PC-3 (cell line): ENCODE measurements around the gene FTO. TPM values are rescaled to one million over a fixed set of nuclear protein-coding genes. Genes with fewer than 3 reads are reported as not detected.

ENCODE experiments used
- ATAC-seq: fragments of 200-7000 bp; cut with Tn5 transposase; 2 replicates; pipeline ENCODE4 v1.9.1; 2020; ENCODE audit warnings: mild to moderate bottlenecking, moderate library complexity
- BruUV-seq: library from RNA; stranded (reverse); fragments of 400-500 nt; replicated peaks from 2 replicates; lab custom pipeline; 2021; lab: Mats Ljungman, UMichigan
- CTCF ChIA-PET: fragments of 300-600 bp; sonication (Branson Sonifier 250); formaldehyde crosslinking; loops from one replicate; lab custom pipeline; 2022; ENCODE audit warnings: antibody characterized with exemption; lab: Charles Lee
- POLR2A ChIA-PET: fragments of 300-600 bp; sonication (Branson Sonifier 250); formaldehyde crosslinking; loops from one replicate; lab custom pipeline; 2022; ENCODE audit warnings: antibody characterized with exemption; ENCODE audit not compliant: unreplicated experiment; lab: Charles Lee
- DNase-seq: peaks from one replicate; pipeline ENCODE4 v3.0.0-alpha.2; 2015
- H2AFZ ChIP-seq: fragments of 300-600 bp; sonication (generic); 2 replicates; pipeline ENCODE4 v1.6.0; 2016; ENCODE audit warnings: antibody characterized with exemption, low read length
- H3F3A ChIP-seq: fragments of 300-600 bp; sonication (generic); one replicate; pipeline ENCODE4 v1.6.0; 2017; ENCODE audit warnings: antibody characterized with exemption, low read length, control low read depth, mild to moderate bottlenecking; ENCODE audit not compliant: unreplicated experiment
- H3K27ac ChIP-seq: fragments of 300-600 bp; sonication (generic); 2 replicates; pipeline ENCODE4 v1.5.1; 2016; ENCODE audit warnings: mild to moderate bottlenecking, low read length
- H3K27me3 ChIP-seq: fragments of 300-600 bp; sonication (generic); 2 replicates; pipeline ENCODE4 v1.6.1; 2016; ENCODE audit warnings: low read length, mixed read lengths
- H3K36me3 ChIP-seq: fragments of 300-600 bp; sonication (generic); 2 replicates; pipeline ENCODE4 v1.6.1; 2016; ENCODE audit warnings: low read depth, mixed run types, low read length, mixed read lengths
- H3K4me1 ChIP-seq: fragments of 300-600 bp; sonication (generic); 2 replicates; pipeline ENCODE4 v1.5.1; 2016; ENCODE audit warnings: low read length; ENCODE audit not compliant: insufficient read depth
- H3K4me2 ChIP-seq: fragments of 300-600 bp; sonication (generic); 2 replicates; pipeline ENCODE4 v1.6.0; 2016; ENCODE audit warnings: low read length
- H3K4me3 ChIP-seq: fragments of 300-600 bp; sonication (generic); 2 replicates; pipeline ENCODE4 v1.5.1; 2016; ENCODE audit warnings: mild to moderate bottlenecking, low read length, mixed read lengths
- H3K79me2 ChIP-seq: fragments of 300-600 bp; sonication (generic); 2 replicates; pipeline ENCODE4 v1.6.1; 2017; ENCODE audit warnings: low read length, mixed read lengths
- H3K9ac ChIP-seq: fragments of 300-600 bp; sonication (generic); 2 replicates; pipeline ENCODE4 v1.6.0; 2016; ENCODE audit warnings: mild to moderate bottlenecking, low read length
- H3K9me2 ChIP-seq: fragments of 300-600 bp; sonication (generic); replicated peaks from 2 replicates; pipeline ENCODE4 v1.6.1; 2016; ENCODE audit warnings: mixed run types, low read length, mixed read lengths
- H3K9me3 ChIP-seq: fragments of 300-600 bp; sonication (generic); 2 replicates; pipeline ENCODE4 v1.6.1; 2016; ENCODE audit warnings: low read length, mixed read lengths
- H4K20me1 ChIP-seq: fragments of 300-600 bp; sonication (generic); 2 replicates; pipeline ENCODE4 v1.6.1; 2016; ENCODE audit warnings: low read length, mixed read lengths
- EZH2 ChIP-seq: fragments of 300-600 bp; sonication (generic); IDR thresholded peaks from one replicate; pipeline ENCODE4 v1.6.1; 2017; ENCODE audit warnings: antibody characterized with exemption, mild to moderate bottlenecking, low read length; ENCODE audit not compliant: unreplicated experiment
- EZH2phosphoT487 ChIP-seq: fragments of 300-600 bp; sonication (generic); IDR thresholded peaks from 2 replicates; pipeline ENCODE4 v1.6.1; 2018; ENCODE audit warnings: mild to moderate bottlenecking, antibody characterized with exemption, low read length, borderline replicate concordance
- intact Hi-C: fragments of 100-400 bp; cut with micrococcal nuclease; formaldehyde crosslinking; loops from 2 replicates; pipeline ENCODE4 v1.9.0; 2023
- total RNA-seq: library from RNA; depleted of rRNA; stranded (reverse); fragments of >200 nt; gene quantifications from 2 replicates; pipeline ENCODE4 v1.2.3, GENCODE V29; 2014
- TF ChIP-seq, protein P1 (sequence below): fragments of 300-600 bp; sonication (generic); conservative IDR thresholded peaks from 2 replicates; pipeline ENCODE4 v1.5.1; 2017; ENCODE audit warnings: antibody characterized with exemption, low read depth, mild to moderate bottlenecking, low read length

Gene FTO
- total RNA-seq, 1 experiment from 2014 or later = 27.0 TPM

DNA sequence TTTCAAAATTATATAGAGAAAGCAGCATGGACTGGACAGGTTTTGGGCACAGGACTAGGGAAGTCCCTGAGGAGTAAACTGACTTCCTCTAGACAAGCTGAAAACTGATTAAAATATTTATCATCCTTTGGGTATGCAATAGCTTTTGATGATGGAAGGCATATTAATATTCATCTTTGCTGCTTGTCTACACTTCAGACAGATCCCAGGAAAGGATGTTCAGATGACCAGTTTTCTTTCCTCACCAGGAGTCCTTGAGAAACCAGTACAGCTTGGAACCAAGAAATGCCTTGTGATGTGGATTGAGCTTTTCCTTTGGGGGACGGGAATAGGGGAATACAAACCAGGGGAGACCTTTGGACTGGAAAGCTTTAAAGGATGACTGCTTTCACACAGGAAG, 195.5 kb downstream of the FTO start:
- H3K36me3 ChIP-seq = no peaks in the 10 kb centered on the region
- CTCF ChIA-PET = no interaction called here
- BruUV-seq = no TSS peak
- TF ChIP-seq, protein P1, sequence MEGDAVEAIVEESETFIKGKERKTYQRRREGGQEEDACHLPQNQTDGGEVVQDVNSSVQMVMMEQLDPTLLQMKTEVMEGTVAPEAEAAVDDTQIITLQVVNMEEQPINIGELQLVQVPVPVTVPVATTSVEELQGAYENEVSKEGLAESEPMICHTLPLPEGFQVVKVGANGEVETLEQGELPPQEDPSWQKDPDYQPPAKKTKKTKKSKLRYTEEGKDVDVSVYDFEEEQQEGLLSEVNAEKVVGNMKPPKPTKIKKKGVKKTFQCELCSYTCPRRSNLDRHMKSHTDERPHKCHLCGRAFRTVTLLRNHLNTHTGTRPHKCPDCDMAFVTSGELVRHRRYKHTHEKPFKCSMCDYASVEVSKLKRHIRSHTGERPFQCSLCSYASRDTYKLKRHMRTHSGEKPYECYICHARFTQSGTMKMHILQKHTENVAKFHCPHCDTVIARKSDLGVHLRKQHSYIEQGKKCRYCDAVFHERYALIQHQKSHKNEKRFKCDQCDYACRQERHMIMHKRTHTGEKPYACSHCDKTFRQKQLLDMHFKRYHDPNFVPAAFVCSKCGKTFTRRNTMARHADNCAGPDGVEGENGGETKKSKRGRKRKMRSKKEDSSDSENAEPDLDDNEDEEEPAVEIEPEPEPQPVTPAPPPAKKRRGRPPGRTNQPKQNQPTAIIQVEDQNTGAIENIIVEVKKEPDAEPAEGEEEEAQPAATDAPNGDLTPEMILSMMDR = no peak
- no peaks in the 10 kb centered on the region for H4K20me1 ChIP-seq
- peaks cover 4% of the 10 kb centered on the region for H3K4me1 ChIP-seq
- H3K9ac ChIP-seq = no peak overlapping the region
- no peaks in the 10 kb centered on the region for H3K9me2 ChIP-seq
- intact Hi-C loops = loop anchor here (10.0 kb wide), 1 partner anchor 185 kb away; no protein-coding TSS in a partner anchor
- H3F3A ChIP-seq = no peaks in the 10 kb centered on the region
- H3K9me3 ChIP-seq = no peaks in the 10 kb centered on the region
- H3K27ac ChIP-seq = no peak overlapping the region
- POLR2A ChIA-PET = no interaction called here
- no peak overlapping the region for H3K4me2 ChIP-seq
- DNase-seq (no peak), ATAC-seq (no peak)
- no peaks in the 10 kb centered on the region for H3K79me2 ChIP-seq
- H2AFZ ChIP-seq = no peak overlapping the region
- H3K27me3 ChIP-seq = no peaks in the 10 kb centered on the region
- no peak overlapping the region for H3K4me3 ChIP-seq

DNA sequence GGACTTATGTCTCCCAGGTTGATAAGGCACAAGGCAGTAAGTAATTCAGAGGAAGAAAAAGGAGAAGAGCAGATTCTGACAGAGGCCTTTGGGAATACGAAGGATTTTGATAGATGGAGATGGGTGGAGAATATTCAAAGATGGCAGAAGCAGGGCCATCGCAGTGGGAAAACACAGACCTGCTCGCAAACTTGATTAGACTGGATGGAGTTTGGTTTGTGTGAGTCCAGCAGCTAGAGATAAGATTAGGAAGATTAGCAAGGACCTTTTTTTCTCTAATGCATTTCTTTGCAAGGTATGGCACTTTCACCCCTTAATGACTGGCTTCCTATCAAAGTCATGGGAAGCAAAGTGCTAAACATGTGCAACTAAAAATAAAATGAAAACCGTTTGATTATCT, 196.7 kb downstream of the FTO start:
- intact Hi-C loops = no loop called here
- H3K79me2 ChIP-seq = no peaks in the 10 kb centered on the region
- no peak overlapping the region for H2AFZ ChIP-seq
- no peaks in the 10 kb centered on the region for H3K4me1 ChIP-seq
- H3K4me3 ChIP-seq = no peak overlapping the region
- no peaks in the 10 kb centered on the region for H4K20me1 ChIP-seq
- H3K9me2 ChIP-seq = no peaks in the 10 kb centered on the region
- CTCF ChIA-PET = no interaction called here
- H3K9me3 ChIP-seq = no peaks in the 10 kb centered on the region
- no peaks in the 10 kb centered on the region for H3K27me3 ChIP-seq
- H3F3A ChIP-seq = no peaks in the 10 kb centered on the region
- no TSS peak for BruUV-seq
- H3K9ac ChIP-seq = no peak overlapping the region
- POLR2A ChIA-PET = no interaction called here
- TF ChIP-seq, protein P1 = no peak
- TF ChIP-seq EZH2phosphoT487 (no peak), EZH2 (no peak)
- DNase-seq (no peak), ATAC-seq (no peak)
- no peaks in the 10 kb centered on the region for H3K36me3 ChIP-seq
- H3K27ac ChIP-seq = no peak overlapping the region
- H3K4me2 ChIP-seq = no peak overlapping the region

DNA sequence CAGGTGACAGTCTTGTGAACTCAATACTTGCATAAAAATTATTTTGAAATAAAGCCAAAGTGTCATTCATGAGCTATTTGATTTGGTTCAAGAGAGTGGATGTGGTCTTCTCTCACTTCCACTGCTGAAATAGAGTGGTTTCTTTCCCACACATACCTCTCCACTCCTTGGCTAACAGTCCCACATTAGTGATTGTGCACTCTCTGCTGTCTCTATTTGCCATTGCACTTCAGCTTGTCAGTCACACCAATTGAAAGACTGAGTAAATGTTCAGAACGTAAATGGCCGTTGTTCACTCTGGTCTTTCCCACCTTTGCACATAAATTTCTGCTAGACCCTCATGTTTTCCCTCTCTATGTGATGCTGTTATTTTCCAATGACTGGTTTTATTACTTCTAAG, 197.5 kb downstream of the FTO start:
- ChIA-PET CTCF (no interaction called here), POLR2A (no interaction called here)
- no peaks in the 10 kb centered on the region for H4K20me1 ChIP-seq
- H3K36me3 ChIP-seq = no peaks in the 10 kb centered on the region
- no peaks in the 10 kb centered on the region for H3K4me1 ChIP-seq
- intact Hi-C loops = no loop called here
- H3F3A ChIP-seq = no peaks in the 10 kb centered on the region
- H3K9me2 ChIP-seq = no peaks in the 10 kb centered on the region
- no peak overlapping the region for H3K9ac ChIP-seq
- H3K4me2 ChIP-seq = no peak overlapping the region
- H3K79me2 ChIP-seq = no peaks in the 10 kb centered on the region
- H3K27ac ChIP-seq = no peak overlapping the region
- no peak for ATAC-seq
- H3K27me3 ChIP-seq = no peaks in the 10 kb centered on the region
- H3K9me3 ChIP-seq = no peaks in the 10 kb centered on the region
- no TSS peak for BruUV-seq
- TF ChIP-seq EZH2phosphoT487 = no peak
- TF ChIP-seq, protein P1 = no peak
- no peak for TF ChIP-seq EZH2
- no peak overlapping the region for H2AFZ ChIP-seq
- no peak for DNase-seq
- H3K4me3 ChIP-seq = no peak overlapping the region
